IPS DF 4.7 (cell line): ENCODE data around the gene GAK.
"Not testable (repeated sequence)": the region's sequence is repeated elsewhere in the genome, so short reads cannot be mapped to it uniquely, and the experiment has no call there.

ENCODE experiments used
- DNase-seq: peaks from one replicate; pipeline ENCODE4 v3.0.0-alpha.2; 2013; ENCODE audit warnings: low spot score; ENCODE audit errors: extremely low read depth

The GAK gene

DNA sequence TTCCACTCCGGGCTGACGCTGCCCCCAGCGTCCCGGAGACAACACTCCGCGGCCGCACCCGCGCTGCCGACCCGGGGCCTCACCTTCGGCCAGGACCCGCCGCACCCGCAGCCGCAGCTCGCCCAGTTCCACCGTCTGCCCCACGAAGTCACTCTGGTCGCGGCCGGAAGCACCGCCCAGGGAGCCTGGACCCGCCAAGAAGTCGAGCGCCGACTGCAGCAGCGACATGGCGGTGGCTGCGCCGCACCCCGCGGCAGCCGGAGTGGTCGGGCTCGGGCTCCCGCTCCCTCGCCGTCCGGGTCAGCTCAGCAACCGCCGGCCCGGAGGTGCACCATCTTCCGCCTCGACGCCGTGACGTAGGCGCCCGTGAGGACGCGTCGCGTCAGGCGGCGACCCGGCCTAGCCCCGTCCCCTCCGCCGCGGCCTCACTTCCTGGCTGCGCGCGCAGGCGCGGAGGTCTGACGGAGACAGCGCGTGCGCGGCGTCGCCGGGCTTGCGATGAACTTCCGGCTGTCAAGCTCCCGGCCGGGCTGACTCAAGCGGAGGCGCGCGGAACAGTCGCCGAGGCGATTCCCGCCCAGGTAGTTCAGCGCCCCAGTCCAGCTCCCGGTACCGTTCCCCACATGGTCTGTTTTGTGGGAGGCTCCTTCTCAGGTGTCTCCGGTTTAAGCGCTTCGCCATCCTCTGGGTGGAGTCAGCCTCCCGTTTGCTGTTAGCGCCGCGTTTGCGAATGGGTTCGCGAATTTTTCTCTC is at the start of gene GAK, which contains the start of gene TMEM175:
TSS of gene GAK (minus strand) at position 357 of the 753 bp plus-strand sequence. CDS start at position 228, 129 bp downstream.
TSS of gene TMEM175 (plus strand) at position 501 of the 753 bp plus-strand sequence. CDS start 15,280 bp downstream, outside the sequence.
- DNase-seq: peak; percentile 80

DNA sequence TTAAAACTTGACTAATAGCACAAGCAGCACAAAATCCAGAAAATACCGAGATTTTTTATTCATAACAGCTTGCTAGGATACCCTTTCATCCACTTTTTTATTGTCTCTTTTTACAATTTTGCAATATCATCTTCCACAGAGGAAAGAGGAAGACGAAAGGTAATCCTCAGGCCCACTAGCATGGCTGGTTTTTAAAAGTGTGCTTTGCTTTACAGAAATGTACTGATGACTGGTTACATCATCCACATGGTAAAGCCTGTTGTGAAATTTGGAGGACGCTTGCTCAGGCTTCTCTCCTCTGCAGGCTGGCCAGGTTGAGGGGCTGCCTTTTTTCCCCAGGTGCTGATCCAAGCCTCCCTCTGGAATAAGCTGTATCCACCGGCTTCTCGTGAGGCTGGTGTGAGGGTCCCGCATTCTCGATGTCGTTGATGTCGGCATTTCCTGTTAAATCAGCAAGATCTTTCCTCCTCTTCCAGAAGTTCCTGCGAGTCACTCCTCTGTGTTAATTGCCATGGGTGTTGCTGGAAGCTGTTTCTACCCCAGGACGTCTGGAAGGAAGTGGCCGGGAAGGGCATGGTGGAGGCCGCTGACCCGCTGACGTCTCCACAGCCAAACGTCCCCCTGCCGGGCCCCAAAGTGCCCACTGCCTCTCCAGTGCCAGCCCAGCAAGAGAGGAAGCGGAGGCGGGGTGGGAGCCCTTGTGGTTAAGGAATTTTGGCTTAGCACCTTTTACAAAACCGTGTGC is 47.0 kb upstream of the GAK start:
- no peak for DNase-seq

DNA sequence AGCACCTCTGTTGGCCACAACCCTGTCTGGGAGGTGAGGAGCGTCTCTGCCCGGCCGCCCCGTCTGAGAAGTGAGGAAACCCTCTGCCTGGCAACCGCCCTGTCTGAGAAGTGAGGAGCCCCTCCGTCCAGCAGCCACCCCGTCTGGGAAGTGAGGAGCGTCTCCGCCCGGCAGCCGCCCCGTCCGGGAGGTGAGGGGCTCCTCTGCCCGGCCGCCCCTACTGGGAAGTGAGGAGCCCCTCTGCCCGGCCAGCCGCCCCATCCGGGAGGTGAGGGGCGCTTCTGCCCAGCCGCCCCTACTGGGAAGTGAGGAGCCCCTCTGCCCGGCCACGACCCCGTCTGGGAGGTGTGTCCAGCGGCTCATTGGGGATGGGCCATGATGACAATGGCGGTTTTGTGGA is 43.9 kb upstream of the GAK start:
- DNase-seq: not testable (repeated sequence)

DNA sequence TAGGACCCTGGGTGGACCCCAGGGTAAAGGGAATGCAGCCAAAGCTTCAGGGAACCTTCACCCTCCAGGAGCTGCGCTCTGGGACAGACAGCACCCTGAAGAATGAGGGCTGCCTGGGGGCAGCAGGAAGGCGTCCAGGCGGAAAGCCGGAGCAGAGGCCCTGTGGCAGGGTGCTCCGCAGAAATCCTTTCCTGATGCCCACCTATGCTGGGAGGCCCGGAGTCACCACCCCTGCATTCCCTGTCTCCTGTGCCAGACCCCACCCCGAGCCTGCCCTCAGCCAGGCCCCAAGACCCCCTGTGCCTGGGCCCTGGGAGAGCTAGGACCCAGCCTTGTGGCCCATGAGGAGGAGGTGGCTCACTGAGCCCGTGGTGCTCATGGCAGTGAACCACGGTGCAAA is 42.6 kb upstream of the GAK start:
- DNase-seq: no peak

DNA sequence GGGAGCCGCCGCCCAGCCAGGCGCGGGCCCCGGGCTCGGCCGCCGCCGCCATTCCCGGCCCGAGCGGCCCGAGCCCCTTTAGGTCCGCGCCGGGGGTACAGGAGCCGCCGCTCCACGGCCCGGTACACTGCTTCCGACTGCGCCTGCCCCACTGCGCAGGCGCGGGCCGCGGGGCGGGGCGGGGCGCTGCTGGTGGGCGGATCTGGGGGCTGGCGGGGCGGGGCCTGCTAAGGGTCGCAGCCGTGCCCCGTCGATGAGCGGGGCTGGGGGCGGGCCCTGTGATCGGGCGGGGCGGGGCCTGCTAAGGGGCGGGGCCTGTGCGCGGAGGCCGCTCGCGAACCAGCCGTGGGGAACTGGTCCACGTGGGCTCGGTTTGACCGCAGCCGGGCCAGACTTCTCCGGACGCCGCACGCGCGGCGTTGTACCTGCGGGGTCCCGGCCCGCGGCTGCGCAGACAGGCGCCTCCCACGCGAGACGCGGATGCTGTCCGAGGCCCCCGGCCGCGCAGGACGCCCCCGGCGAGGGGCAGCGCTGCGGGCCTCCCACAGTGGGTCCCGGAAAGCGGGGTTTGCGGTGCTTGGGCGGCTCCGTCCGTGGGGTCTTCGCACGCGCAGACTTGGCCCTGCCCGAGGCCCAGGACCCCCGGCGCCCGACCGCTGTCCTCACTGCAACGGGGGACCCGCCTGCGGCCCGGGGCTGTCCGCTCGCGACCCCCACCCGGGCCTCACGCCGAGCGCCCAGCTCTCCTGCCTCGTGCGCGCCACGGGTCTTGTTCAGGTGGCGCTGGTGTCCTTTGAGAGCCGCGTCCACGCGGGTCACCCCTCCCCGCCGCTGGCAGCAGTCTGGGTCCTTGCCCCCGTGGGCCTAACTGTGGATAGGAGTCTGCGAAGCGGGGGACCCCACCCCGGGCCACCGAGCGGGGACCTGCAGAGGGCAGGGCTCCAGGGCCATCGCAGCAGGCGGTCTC is 41.6 kb upstream of the GAK start, which contains the start of gene DGKQ:
TSS of gene DGKQ (minus strand) at position 139 of the 967 bp plus-strand sequence. CDS start at position 52, 87 bp downstream.
- no peak for DNase-seq

DNA sequence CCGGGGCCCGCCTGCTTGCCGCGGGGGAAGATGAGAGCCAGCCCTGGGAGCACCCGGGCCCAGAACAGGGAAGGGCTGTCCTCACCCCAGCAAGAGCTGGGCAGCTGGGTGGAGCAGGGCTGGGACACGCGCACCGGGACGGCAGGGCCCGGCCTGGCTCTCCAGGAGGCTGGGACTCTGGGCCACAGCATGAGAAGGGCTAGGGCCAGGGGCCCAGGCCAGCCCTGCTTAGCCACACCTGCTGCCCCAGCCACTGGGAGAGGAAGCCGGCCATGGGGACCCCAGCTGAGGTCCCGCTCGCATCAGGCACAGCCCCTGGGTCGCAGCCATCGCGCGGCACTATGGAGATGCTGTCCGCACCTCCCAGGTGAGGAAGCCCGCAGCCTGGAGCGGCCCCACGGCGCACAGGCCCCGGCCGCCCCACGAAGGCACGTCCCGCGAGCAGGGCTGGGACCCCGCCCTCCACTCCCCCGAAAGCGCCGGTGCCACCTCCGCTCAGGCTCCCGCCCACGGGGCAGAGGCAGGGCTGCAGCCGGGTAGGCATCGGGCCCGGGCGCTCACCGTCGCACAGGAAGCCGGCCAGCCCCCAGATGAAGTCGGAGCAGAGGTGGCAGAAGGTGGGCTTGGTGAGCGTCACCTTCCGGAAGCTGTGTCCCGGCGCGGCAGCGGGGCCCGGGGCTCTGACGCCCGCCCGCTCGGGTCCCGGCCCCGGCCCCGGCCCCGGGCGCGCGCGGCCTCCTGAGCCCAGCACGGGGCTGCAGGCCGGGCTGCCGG is 40.7 kb upstream of the GAK start:
- no peak for DNase-seq

DNA sequence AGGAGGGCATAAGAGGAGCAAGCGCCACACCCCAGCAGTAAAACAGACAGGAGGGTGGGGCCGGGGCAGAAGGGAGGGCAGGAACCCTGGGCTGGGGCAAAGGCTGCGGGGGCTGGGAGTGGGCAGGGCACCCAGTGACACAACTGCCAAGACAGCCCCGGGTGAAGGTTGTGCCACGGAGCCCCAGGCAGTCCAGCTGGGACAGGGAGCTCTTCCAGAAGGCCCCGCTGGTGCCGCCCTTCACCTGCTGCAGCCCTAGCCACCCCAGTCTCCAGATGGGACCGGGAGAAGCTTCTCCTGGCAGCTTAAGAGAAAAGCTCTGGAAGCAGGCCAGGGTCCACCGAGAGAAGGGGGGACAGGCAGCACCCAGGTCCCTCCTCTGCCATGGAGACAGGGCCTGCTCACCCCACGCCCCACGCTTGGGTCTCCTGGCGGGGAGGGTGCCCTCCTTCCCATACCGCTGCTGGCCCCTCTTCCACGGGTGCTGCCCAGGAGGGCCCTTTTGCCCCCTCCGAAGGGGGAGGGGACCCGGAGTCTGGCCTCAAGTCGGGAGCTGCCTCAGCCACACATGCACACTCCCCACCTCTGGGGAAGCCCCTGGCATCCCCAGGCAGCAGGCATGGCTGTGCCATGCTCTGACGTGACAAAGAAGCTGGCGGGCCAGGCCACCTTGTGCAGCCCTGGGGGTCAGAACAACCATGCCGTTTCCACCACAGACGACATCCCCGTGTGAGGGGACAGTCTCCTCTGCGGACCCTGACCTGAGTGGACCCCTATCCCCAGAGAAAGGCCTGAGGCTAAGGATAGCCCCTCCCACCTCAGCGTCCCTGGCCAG is 39.8 kb upstream of the GAK start:
- DNase-seq: no peak

DNA sequence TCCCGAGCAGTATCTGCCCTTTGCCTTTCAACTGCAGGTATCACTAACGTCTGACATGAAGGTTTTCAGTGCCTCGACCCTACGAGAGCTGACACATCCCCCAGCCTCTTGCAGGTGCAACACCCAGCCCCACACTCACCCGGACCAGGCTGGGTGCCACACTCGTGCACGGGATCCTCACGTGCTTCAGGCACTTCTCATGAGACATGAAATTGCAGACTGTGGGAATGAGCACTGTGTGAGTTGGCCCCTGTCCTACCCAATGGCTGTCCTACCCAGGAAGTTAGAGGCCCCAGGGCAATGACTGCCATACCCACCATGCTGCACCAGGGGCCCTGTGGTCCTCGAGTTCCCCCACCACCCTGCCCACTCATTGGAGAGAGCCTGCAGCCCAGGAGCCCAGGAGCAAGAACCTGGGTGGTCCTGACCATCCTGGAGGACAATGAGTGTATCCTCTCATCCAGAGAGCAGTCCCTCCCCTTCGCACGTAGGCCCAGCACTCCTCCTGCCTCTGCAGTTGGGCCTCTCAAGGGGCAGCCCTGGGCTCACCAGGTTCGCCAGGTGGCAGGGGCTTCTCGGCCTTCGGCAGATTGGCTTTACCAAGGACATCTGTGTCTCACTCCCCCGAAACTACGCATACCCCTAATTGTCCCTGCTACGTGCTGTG is 38.9 kb upstream of the GAK start:
- no peak for DNase-seq

DNA sequence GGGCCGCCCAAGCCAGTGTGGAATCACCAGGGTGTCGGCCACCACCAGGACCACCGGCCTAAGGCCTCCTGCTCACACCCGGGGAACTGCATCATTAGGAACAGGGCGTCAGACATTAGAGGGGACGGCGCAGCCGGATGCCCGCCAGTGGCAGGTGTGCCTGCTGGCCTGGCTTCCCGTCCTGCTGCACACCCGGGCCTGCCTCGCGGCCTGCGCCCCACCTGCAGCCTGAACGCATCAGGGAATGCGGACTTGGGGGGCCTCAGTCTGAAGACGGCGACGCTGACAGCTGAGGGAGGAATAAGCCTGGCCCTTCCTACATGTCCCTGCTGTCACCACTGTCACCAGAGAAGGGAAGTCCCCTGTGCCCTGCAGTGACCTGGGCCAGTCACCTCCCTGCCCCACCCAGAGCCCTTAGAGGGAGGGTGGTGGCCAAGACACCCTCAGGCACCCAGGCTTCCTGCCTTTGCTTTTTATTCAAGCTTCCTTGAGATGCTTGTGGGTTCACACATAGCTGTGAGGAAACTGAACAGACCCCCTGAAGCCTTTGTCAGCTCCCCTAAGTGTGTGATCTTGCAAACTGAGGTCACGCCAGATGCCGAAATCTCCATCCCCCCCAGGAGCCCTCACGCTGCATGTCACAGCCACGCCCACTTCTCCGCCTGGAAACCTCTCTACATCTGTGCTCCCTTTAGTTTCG is 38.1 kb upstream of the GAK start:
- DNase-seq: no peak

DNA sequence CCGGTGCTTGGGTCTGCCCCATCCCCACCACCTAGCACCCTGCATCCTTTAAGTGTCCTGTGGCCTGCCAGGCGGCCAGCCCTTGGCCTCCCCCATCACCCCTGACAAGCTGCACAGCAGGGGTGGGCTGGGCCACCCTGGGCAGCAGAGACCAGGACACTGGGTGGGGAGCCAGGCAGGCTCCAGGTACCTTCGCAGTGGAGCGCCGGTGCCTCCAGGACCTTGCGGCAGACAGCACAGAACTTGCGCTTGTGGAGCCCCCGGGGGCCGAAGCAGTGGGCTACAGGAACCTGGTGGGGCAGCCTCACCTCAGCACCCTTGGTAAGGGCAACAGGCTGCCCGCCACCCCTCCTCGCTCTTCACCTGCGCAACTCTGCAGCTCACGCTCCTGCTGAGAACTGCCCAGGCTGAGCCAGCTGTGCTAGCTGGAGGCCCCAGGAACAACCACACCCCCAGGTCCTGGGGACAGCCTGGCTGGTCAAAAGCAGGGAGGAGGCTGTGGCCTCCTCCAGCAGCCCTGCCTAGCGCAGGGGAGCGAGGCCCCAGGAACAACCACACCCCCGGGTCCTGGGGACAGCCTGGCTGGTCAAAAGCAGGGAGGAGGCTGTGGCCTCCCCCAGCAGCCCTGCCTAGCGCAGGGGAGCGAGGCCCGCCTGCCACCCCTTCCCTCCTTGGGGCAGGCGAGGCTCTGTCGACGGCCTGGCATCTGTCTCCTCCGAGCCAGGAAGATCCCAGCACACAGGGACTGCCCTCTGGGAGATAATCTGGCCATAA is 36.7 kb upstream of the GAK start:
- no peak for DNase-seq

DNA sequence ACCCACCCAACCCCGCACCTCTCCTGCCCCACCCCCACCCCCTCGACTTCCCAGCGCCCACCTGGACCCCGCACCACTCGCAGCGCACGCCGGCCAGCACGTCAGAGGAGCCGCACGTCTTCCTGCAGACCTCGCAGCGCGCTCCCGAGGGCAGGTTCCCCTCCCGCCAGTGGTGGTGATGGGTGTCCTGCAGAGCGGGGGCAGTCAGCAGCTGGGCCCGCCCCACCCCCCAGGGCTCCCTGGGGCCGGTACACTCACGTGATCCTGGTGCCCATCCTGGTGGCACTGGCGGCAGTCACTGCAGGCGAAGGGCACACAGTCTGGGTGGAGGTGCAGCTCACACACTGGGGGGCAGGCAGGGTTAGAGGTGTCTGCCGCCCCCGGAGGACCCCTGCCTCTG is 36.1 kb upstream of the GAK start:
- DNase-seq: no peak

DNA sequence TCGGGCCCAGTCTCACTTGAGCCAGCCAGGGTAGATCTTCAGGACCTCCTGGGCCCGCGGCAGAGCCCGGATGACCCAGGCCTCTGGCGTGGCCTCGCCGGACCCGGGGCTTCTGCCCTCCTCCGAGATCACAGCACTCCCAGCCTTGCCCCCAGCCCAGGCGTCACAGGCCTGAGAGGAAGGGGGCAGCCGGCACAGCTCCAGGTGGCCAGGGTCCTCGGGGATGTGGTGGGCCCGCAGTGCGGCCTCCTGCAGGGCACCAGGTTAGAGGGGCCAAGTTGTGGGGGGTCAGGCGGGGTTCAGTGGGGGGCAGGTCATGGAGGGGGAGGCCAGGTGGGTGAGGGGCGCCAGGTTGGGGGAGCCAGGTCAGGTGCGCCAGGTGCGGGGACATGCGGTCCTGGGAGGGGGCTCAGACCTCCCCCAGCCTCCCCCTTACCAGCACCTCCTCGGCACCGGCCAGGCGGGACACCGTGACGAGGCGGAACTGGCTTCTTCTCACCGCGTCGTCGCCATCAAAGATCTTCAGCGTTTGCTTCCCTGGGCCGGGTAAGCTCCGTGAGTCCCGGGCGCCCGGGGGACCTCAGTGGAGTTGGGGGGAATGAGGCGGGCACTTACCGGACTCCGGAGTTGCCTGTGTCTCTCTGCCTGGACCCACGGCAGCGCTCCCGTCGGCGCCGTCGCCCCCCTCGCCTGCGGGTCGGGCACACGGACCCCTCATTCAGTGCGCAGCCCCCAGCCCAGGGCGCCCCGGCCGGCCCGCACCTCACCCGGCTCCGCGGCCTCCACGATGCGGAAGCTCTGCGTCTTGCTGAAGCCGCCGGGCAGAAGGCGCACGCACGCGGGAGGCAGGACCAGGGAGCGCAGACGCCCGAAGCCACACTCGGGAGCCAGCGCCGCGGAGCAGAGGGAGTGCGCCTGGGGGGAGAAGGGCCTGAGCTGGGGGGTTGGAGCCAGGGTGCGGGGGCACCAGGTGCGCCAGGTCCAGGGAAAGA is 35.3 kb upstream of the GAK start:
- no peak for DNase-seq

DNA sequence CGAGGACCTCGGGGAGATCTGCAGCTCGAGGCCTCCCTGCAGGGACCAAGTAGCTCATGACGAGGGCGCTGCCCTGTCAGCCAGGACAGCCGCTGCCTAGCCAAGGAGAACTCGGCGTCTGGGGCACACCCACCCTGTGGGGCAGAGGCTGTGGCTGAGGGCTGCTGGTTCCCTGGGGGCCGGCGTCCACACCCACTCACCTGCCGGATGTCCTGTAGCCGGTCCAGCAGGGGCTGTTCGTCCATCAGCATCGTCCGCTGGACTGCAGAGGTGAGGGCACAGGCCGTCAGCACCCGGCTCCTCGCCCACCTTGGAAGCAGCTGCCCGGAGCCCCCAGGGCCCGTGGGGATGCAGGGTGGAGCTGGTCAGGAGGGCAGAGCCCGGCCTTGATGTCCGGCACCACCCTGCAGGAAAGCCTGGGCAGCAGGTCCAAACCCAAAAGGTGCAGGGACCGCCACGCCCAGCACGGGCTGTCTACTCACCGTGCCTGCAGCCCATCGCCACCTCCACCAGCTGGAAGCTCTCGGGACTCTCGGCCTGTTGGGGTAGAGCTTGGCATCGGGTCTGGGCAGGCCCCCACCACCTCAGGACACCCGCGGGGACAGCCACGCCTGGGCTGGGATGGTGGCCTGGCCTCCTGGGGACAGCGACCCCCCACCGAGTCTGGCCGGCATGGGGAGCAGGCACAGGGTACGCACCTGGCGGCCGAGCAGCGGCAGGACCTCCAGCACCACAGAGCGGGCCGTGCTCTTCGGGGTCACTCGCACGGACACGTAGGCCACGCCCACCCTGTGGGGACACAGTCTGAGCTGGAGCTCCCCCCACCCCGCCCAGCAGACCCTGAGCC is 34.4 kb upstream of the GAK start:
- no peak for DNase-seq

DNA sequence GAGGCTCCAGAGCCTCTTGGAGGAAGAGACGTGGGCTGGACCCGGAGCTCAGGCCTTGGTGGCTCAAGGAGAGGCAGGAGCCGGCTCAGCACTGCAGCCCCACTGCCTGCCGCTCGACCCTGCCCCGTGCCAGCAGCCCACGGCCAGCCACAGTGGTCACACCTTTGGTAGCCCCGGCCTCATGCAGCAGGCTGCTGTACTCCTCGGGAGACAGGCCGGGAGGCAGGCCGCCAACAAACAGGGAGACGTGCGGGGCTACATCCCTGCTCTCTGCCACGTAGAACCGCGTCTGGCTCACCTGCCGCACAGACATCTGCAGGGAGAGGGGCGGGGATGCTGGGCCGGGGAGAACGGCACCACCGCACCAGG is 33.6 kb upstream of the GAK start:
- DNase-seq: no peak

DNA sequence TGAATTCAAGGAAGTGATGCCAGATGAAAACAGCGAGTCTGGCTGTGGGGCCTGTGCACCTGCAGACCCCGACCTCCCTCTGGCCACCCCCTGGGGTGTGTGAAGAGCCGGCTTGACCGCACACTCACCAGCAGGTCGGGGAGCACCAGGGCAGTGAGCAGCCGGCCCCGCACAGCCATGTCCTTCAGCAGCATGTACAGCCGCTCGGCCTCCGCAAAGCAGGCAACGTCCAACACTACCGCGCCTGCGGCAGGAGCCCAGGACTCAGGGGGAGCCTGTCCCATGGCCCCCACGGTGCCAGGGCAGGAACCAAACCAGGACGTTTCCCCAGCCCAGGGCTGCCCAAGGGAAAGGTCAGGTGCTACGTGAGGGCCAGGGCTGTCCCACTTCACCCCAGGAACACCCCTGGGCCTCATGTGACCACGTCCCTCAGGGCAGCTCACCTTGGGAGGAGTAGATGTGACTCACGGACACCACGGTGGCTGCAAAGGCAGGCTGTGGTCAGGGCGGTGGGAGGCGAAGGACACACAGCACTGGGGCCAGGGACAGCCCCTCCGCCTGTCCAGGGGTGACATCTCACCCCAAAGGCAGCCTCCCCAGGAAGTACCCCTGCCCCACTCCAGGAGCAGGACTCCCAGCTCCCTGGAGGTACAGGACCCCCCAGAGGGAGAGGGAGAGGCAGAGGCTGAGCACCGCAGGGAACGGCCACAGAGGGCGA is 33.1 kb upstream of the GAK start:
- DNase-seq: no peak
